SK-N-SH (cell line): Measurements from ENCODE around the gene BCAS3. TPM values are rescaled to one million over a fixed set of nuclear protein-coding genes. Genes with fewer than 3 reads are reported as not detected.

Experiments
- CTCF ChIA-PET: fragments of 300-600, 350-600 bp; formaldehyde crosslinking; extraction: SDS; loops from one replicate; lab custom pipeline; 2021; lab: Yijun Ruan, JAX
- POLR2A ChIA-PET: fragments of 350-600 bp; sonication (Branson Sonifier 250); formaldehyde crosslinking; extraction: SDS; loops from one replicate; lab custom pipeline; 2020; ENCODE audit warnings: antibody characterized with exemption, inconsistent platforms; lab: Yijun Ruan, JAX
- DNase-seq: peaks from one replicate; pipeline ENCODE4 v3.0.0; 2012
- H2AFZ ChIP-seq: fragments of 200-600 bp; sonication (generic); 2 replicates; pipeline ENCODE4 v1.8.1; 2016; ENCODE audit warnings: antibody characterized with exemption, mild to moderate bottlenecking, low read depth
- H3F3A ChIP-seq: fragments of 200-600 bp; sonication (generic); replicated peaks from 2 replicates; pipeline ENCODE3; 2016; ENCODE audit warnings: antibody characterized with exemption, mild to moderate bottlenecking; ENCODE audit not compliant: insufficient read depth
- H3K27ac ChIP-seq, 2 experiments: fragments of 200-500 bp in 1 of 2; fragments of 200-600 bp in 1 of 2; sonication (Bioruptor generic) in 1 of 2; sonication (generic), shearing (Covaris generic) in 1 of 2; 2 replicates each; pipeline versions ENCODE4 v1.5.1 to v1.6.1; 2014 to 2016; ENCODE audit warnings: low read depth in 2 of 2, inconsistent platforms in 1 of 2, low read length in 1 of 2, mild to moderate bottlenecking in 1 of 2, mixed read lengths in 1 of 2
- H3K27me3 ChIP-seq: fragments of 200-600 bp; sonication (generic), shearing (Covaris generic); 2 replicates; pipeline ENCODE4 v1.6.1; 2016; ENCODE audit warnings: mixed run types; ENCODE audit not compliant: insufficient read depth
- H3K36me3 ChIP-seq, 2 experiments: fragments of 200-500 bp in 1 of 2; fragments of 200-600 bp in 1 of 2; sonication (Bioruptor generic) in 1 of 2; sonication (generic) in 1 of 2; replicated peaks in 1 of 2; 2 replicates each; pipeline versions ENCODE3 to v1.5.1; 2014 to 2016; ENCODE audit warnings: low read length in 1 of 2, mild to moderate bottlenecking in 1 of 2; ENCODE audit not compliant: insufficient read depth in 2 of 2, control insufficient read depth in 1 of 2
- H3K4me1 ChIP-seq, 2 experiments: fragments of 200-500 bp in 1 of 2; fragments of 200-600 bp in 1 of 2; sonication (Bioruptor generic) in 1 of 2; sonication (generic), shearing (Covaris generic) in 1 of 2; 2 replicates each; pipeline versions ENCODE4 v1.5.1 to v1.6.1; 2014 to 2016; ENCODE audit warnings: low read depth in 1 of 2, low read length in 1 of 2, mixed run types in 1 of 2; ENCODE audit not compliant: insufficient read depth in 2 of 2, control insufficient read depth in 1 of 2
- H3K4me2 ChIP-seq: fragments of 200-600 bp; sonication (generic), shearing (Covaris generic); 2 replicates; pipeline ENCODE4 v1.6.1; 2017; ENCODE audit warnings: mixed run types
- H3K4me3 ChIP-seq, 2 experiments: fragments of 200-500 bp in 1 of 2; fragments of 200-600 bp in 1 of 2; sonication (Bioruptor generic) in 1 of 2; sonication (generic), shearing (Covaris generic) in 1 of 2; 2 replicates each; pipeline versions ENCODE4 v1.5.1 to v1.8.1; 2014 to 2016; ENCODE audit warnings: low read depth in 2 of 2, inconsistent platforms in 1 of 2, low read length in 1 of 2, mild to moderate bottlenecking in 1 of 2, mixed read lengths in 1 of 2, moderate library complexity in 1 of 2
- H3K79me2 ChIP-seq: fragments of 200-600 bp; sonication (generic); 2 replicates; pipeline ENCODE4 v1.8.1; 2017; ENCODE audit warnings: mild to moderate bottlenecking; ENCODE audit not compliant: insufficient read depth
- H3K9ac ChIP-seq: fragments of 200-600 bp; sonication (generic); 2 replicates; pipeline ENCODE4 v1.6.1; 2017; ENCODE audit warnings: mixed run types
- H3K9me2 ChIP-seq: fragments of 200-600 bp; sonication (generic); 2 replicates; pipeline ENCODE4 v1.6.1; 2017; ENCODE audit warnings: mixed run types
- H3K9me3 ChIP-seq: fragments of 200-600 bp; sonication (generic); 2 replicates; pipeline ENCODE4 v1.6.1; 2017; ENCODE audit warnings: mixed run types, mild to moderate bottlenecking, moderate library complexity
- H4K20me1 ChIP-seq: fragments of 200-600 bp; sonication (generic); 2 replicates; pipeline ENCODE4 v1.6.1; 2017; ENCODE audit warnings: mild to moderate bottlenecking, mixed run types; ENCODE audit not compliant: insufficient read depth
- EP300 ChIP-seq, 2 experiments: IDR thresholded peaks; 2 replicates each; pipeline versions ENCODE4 v1.4.0 to v1.6.1; 2012; ENCODE audit warnings: borderline replicate concordance in 1 of 2, low read depth in 1 of 2, low read length in 1 of 2
- EZH2phosphoT487 ChIP-seq: fragments of 200-600 bp; sonication (generic); IDR thresholded peaks from 2 replicates; pipeline ENCODE4 v1.6.1; 2017; ENCODE audit warnings: low read depth, mixed run types, mild to moderate bottlenecking, antibody characterized with exemption, moderate library complexity, borderline replicate concordance
- FOSL2 ChIP-seq: IDR thresholded peaks from 2 replicates; pipeline ENCODE4 v1.4.0; 2012; ENCODE audit warnings: low read depth, mild to moderate bottlenecking, moderate library complexity, borderline replicate concordance
- FOXJ3 ChIP-seq: sonication (generic); formaldehyde crosslinking; IDR thresholded peaks from 2 replicates; pipeline ENCODE4 v1.5.1; 2020; ENCODE audit warnings: mild to moderate bottlenecking, missing genetic modification reagents
- FOXM1 ChIP-seq: IDR thresholded peaks from 2 replicates; pipeline ENCODE4 v1.4.0; 2012; ENCODE audit warnings: low read depth, mild to moderate bottlenecking
- GABPA ChIP-seq: IDR thresholded peaks from 2 replicates; pipeline ENCODE4 v1.4.0; 2012; ENCODE audit warnings: low read depth, mild to moderate bottlenecking
- RCOR1 ChIP-seq: fragments of 150-350 bp; IDR thresholded peaks from 2 replicates; pipeline ENCODE4 v1.6.1; 2017; ENCODE audit warnings: antibody characterized with exemption, low read length
- WGBS: methylation state at CpG from one replicate; pipeline ENCODE4 v1.1.6; 2017; ENCODE audit warnings: low lambda C conversion rate; 5-methylcytosine and 5-hydroxymethylcytosine counted together
- polyA plus RNA-seq, 3 experiments: library from polyadenylated mRNA; depleted of rRNA; stranded (reverse); fragments of >200 nt; gene quantifications; 2 replicates each; pipeline ENCODE4 v1.2.3, GENCODE V29; 2012
- TF ChIP-seq, protein P1 (sequence below): fragments of 150-350 bp; IDR thresholded peaks from 2 replicates; pipeline ENCODE4 v1.6.1; 2017; ENCODE audit warnings: antibody characterized with exemption, low read length, low read depth, borderline replicate concordance
- TF ChIP-seq, protein P2 (sequence below): fragments of 150-350 bp; IDR thresholded peaks from 2 replicates; pipeline ENCODE4 v1.6.1; 2016; ENCODE audit warnings: mild to moderate bottlenecking, low read depth, low read length
- TF ChIP-seq, protein P3 (sequence below): IDR thresholded peaks from 2 replicates; pipeline ENCODE4 v1.4.0; 2012; ENCODE audit warnings: low read depth, borderline replicate concordance

BCAS3 gene
- polyA plus RNA-seq, 1 of the 3 experiments (the other 2 are of a cell fraction), result 5.9 TPM

DNA sequence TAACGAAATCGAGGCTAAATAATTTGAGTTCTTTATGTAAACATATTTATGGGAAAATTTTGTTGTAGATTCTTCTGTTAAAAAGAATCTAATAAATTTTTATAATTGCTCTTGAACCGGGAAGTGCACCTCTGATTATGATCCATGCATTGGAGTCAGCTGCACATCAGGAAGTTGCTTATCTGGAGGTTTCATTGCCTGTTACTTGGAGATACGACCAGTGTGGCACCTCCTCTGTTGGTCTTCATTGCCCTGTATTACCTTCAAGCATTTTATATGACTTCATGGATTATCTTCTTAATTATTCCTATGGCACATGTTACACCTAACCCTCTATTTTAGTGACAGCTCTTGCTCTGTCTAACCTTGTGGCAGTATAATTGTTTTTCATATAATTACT, 409.4 kb downstream of the BCAS3 start:
- no peak overlapping the region for H3K4me2 ChIP-seq
- H3F3A ChIP-seq, result no peaks in the 10 kb centered on the region
- no peaks in the 10 kb centered on the region for H3K27me3 ChIP-seq
- DNase-seq, result no peak
- 92% methylated on average over 4 of the region's 4 CpGs for WGBS
- H3K27ac ChIP-seq, result no peak overlapping the region
- no peaks in the 10 kb centered on the region for H3K9me2 ChIP-seq
- H3K79me2 ChIP-seq, result no peaks in the 10 kb centered on the region
- H4K20me1 ChIP-seq, result no peaks in the 10 kb centered on the region
- no peak overlapping the region for H3K4me3 ChIP-seq
- H3K36me3 ChIP-seq, result no peaks in the 10 kb centered on the region
- no peaks in the 10 kb centered on the region for H3K9me3 ChIP-seq
- H2AFZ ChIP-seq, result no peak overlapping the region
- H3K4me1 ChIP-seq, result no peaks in the 10 kb centered on the region; a peak in 2 of 4 replicates
- no peak overlapping the region for H3K9ac ChIP-seq
- TF ChIP-seq, protein P1, sequence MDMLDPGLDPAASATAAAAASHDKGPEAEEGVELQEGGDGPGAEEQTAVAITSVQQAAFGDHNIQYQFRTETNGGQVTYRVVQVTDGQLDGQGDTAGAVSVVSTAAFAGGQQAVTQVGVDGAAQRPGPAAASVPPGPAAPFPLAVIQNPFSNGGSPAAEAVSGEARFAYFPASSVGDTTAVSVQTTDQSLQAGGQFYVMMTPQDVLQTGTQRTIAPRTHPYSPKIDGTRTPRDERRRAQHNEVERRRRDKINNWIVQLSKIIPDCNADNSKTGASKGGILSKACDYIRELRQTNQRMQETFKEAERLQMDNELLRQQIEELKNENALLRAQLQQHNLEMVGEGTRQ, result no peak
- TF ChIP-seq GABPA, result no peak
- no peak for TF ChIP-seq FOXJ3 (CRISPR knock-in tag)
- no peak for TF ChIP-seq EZH2phosphoT487
- TF ChIP-seq, protein P2, sequence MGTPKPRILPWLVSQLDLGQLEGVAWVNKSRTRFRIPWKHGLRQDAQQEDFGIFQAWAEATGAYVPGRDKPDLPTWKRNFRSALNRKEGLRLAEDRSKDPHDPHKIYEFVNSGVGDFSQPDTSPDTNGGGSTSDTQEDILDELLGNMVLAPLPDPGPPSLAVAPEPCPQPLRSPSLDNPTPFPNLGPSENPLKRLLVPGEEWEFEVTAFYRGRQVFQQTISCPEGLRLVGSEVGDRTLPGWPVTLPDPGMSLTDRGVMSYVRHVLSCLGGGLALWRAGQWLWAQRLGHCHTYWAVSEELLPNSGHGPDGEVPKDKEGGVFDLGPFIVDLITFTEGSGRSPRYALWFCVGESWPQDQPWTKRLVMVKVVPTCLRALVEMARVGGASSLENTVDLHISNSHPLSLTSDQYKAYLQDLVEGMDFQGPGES, result no peak
- TF ChIP-seq EP300 (IDR thresholded peaks at IDR 0.05; ENCODE audit: borderline replicate concordance in 1 of 2, low read depth in 1 of 2, low read length in 1 of 2), result no peak
- TF ChIP-seq, protein P3, sequence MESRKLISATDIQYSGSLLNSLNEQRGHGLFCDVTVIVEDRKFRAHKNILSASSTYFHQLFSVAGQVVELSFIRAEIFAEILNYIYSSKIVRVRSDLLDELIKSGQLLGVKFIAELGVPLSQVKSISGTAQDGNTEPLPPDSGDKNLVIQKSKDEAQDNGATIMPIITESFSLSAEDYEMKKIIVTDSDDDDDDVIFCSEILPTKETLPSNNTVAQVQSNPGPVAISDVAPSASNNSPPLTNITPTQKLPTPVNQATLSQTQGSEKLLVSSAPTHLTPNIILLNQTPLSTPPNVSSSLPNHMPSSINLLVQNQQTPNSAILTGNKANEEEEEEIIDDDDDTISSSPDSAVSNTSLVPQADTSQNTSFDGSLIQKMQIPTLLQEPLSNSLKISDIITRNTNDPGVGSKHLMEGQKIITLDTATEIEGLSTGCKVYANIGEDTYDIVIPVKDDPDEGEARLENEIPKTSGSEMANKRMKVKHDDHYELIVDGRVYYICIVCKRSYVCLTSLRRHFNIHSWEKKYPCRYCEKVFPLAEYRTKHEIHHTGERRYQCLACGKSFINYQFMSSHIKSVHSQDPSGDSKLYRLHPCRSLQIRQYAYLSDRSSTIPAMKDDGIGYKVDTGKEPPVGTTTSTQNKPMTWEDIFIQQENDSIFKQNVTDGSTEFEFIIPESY, result no peak
- TF ChIP-seq RCOR1, result no peak
- TF ChIP-seq FOSL2, result no peak
- TF ChIP-seq, all 33 proteins: peak for 0
- ChIA-PET CTCF (interaction anchor here (1.0 kb wide), 2 partner anchors 71 to 115 kb away, joined by 3 read pairs; no protein-coding TSS in a partner anchor), POLR2A (no interaction called here)

DNA sequence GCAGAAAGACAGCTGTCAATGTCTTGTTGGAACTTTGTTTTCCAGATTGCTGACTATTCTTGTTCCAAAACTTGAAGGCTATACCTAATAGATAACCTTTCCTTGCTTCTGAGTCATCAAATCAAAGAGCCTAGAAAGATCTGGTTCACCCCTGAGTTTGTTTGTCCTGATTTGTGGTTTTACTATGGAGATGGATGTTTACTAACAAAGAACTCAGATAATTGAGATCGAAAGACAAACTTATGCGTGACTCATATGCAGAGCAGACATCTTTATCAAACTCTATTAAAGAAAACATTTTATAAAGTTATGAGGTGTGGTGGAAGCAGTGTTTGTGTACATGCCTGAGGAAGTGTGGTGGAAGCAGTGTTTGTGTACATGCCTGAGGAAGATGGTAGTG, 410.9 kb downstream of the BCAS3 start:
- CTCF ChIA-PET, result no interaction called here
- no peak for TF ChIP-seq FOXM1
- Histone ChIP-seq H3K9me2 (no peaks in the 10 kb centered on the region), H3K4me3 (no peak overlapping the region), H3F3A (no peaks in the 10 kb centered on the region), H2AFZ (no peak overlapping the region), H3K9me3 (peaks cover 6% of the 10 kb centered on the region; the same call in 1 of the 2 replicates), H3K79me2 (no peaks in the 10 kb centered on the region), H3K9ac (no peak overlapping the region), H3K36me3 (no peaks in the 10 kb centered on the region), H3K4me1 (no peaks in the 10 kb centered on the region; a peak in 1 of 4 replicates), H3K27me3 (no peaks in the 10 kb centered on the region), H3K4me2 (no peak overlapping the region), H4K20me1 (no peaks in the 10 kb centered on the region), H3K27ac (no peak overlapping the region)
- no peak for DNase-seq
- POLR2A ChIA-PET, result no interaction called here
- WGBS, result 94% methylated on average over 2 of the region's 2 CpGs
